GM23338 (cell line): Measurements from ENCODE around the gene PTPRC. TPM values are rescaled to one million over a fixed set of nuclear protein-coding genes. Genes with fewer than 3 reads are reported as not detected.

Source experiments
- ATAC-seq: fragments of 200-7000 bp; cut with Tn5 transposase; 3 replicates; pipeline ENCODE4 v1.9.1; 2020
- DNase-seq: peaks from one replicate; pipeline ENCODE4 v3.0.0-alpha.2; 2015; ENCODE audit warnings: low spot score
- H2AFZ ChIP-seq: fragments of 200-600 bp; sonication (generic); 2 replicates; pipeline ENCODE4 v1.8.0; 2016; ENCODE audit warnings: antibody characterized with exemption, mild to moderate bottlenecking, moderate library complexity
- H3F3A ChIP-seq: fragments of 200-600 bp; sonication (generic); replicated peaks from 2 replicates; pipeline ENCODE4 v1.8.0; 2017; ENCODE audit warnings: antibody characterized with exemption, mixed run types, low read depth
- H3K27ac ChIP-seq: fragments of 200-600 bp; sonication (generic); 2 replicates; pipeline ENCODE4 v1.6.1; 2016; ENCODE audit warnings: low read depth
- H3K27me3 ChIP-seq: fragments of 200-600 bp; sonication (generic); 2 replicates; pipeline ENCODE4 v1.8.0; 2016; ENCODE audit warnings: mild to moderate bottlenecking, mixed run types, moderate library complexity; ENCODE audit not compliant: insufficient read depth
- H3K36me3 ChIP-seq: fragments of 200-600 bp; sonication (generic); 2 replicates; pipeline ENCODE4 v1.8.0; 2016; ENCODE audit warnings: mild to moderate bottlenecking; ENCODE audit not compliant: insufficient read depth
- H3K4me1 ChIP-seq: fragments of 200-600 bp; sonication (generic); 2 replicates; pipeline ENCODE4 v1.8.0; 2016; ENCODE audit warnings: mild to moderate bottlenecking, moderate library complexity; ENCODE audit not compliant: insufficient read depth
- H3K4me2 ChIP-seq: fragments of 200-600 bp; sonication (generic); 2 replicates; pipeline ENCODE4 v1.7.1; 2017; ENCODE audit warnings: mixed run types
- H3K4me3 ChIP-seq: fragments of 200-600 bp; sonication (generic); 2 replicates; pipeline ENCODE4 v1.6.1; 2016; ENCODE audit warnings: mixed run types
- H3K79me2 ChIP-seq: fragments of 200-600 bp; sonication (generic); replicated peaks from 2 replicates; pipeline ENCODE4 v1.8.0; 2017; ENCODE audit warnings: mild to moderate bottlenecking; ENCODE audit not compliant: insufficient read depth
- H3K9me2 ChIP-seq: fragments of 200-600 bp; sonication (generic); 2 replicates; pipeline ENCODE4 v1.8.0; 2017; ENCODE audit not compliant: insufficient read depth
- H4K20me1 ChIP-seq: fragments of 200-600 bp; sonication (generic); replicated peaks from 2 replicates; pipeline ENCODE4 v1.8.0; 2017; ENCODE audit warnings: mild to moderate bottlenecking; ENCODE audit not compliant: insufficient read depth
- H3K27ac Mint-ChIP-seq: 2 replicates; pipeline ENCODE4 v1.8.0; 2020; ENCODE audit warnings: inconsistent platforms, mild to moderate bottlenecking, moderate library complexity, mixed read lengths
- H3K27me3 Mint-ChIP-seq: 3 replicates; pipeline ENCODE4 v1.8.0; 2022; ENCODE audit warnings: low read depth, mild to moderate bottlenecking, moderate library complexity, mixed read lengths, inconsistent platforms; ENCODE audit not compliant: insufficient read depth, poor library complexity
- H3K36me3 Mint-ChIP-seq: 3 replicates; pipeline ENCODE4 v1.8.0; 2021; ENCODE audit warnings: low read depth, mild to moderate bottlenecking, inconsistent platforms, moderate library complexity, mixed read lengths
- H3K4me1 Mint-ChIP-seq: 3 replicates; pipeline ENCODE4 v1.8.0; 2020; ENCODE audit warnings: mild to moderate bottlenecking, inconsistent platforms, mixed read lengths
- H3K4me3 Mint-ChIP-seq: 3 replicates; pipeline ENCODE4 v1.8.0; 2021; ENCODE audit warnings: moderate library complexity, mild to moderate bottlenecking, inconsistent platforms, mixed read lengths
- H3K9me3 Mint-ChIP-seq: 3 replicates; pipeline ENCODE4 v1.8.0; 2020; ENCODE audit warnings: moderate library complexity, mild to moderate bottlenecking, inconsistent platforms, mixed read lengths
- CREB1 ChIP-seq: fragments of 250-450 bp; sonication (Bioruptor Pico); IDR thresholded peaks from 2 replicates; pipeline ENCODE4 v1.5.0; 2020; ENCODE audit warnings: low read depth, mild to moderate bottlenecking, moderate library complexity
- CTCF ChIP-seq, 2 experiments: fragments of 200-600 bp in 1 of 2; sonication (generic) in 1 of 2; conservative IDR thresholded peaks; 2 replicates each; pipeline versions ENCODE4 v1.5.1 to v1.6.1; 2016 to 2017; ENCODE audit warnings: antibody characterized with exemption in 2 of 2, low read depth in 2 of 2, mild to moderate bottlenecking in 2 of 2, moderate library complexity in 1 of 2
- EZH2 ChIP-seq: fragments of 200-600 bp; sonication (generic); IDR thresholded peaks from one replicate; pipeline ENCODE4 v1.8.0; 2017; ENCODE audit warnings: antibody characterized with exemption, mild to moderate bottlenecking, low read depth; ENCODE audit not compliant: unreplicated experiment
- EZH2phosphoT487 ChIP-seq: fragments of 200-600 bp; sonication (generic); IDR thresholded peaks from one replicate; pipeline ENCODE4 v1.8.1; 2018; ENCODE audit warnings: antibody characterized with exemption; ENCODE audit not compliant: unreplicated experiment
- NANOG ChIP-seq: IDR thresholded peaks from 2 replicates; pipeline ENCODE4 v1.6.1; 2016; ENCODE audit warnings: antibody characterized with exemption, borderline replicate concordance
- POLR2AphosphoS5 ChIP-seq: IDR thresholded peaks from 2 replicates; pipeline ENCODE4 v1.6.1; 2016; ENCODE audit warnings: antibody characterized with exemption, low read depth
- REST ChIP-seq: IDR thresholded peaks from one replicate; pipeline ENCODE4 v1.6.1; 2018; ENCODE audit warnings: antibody characterized with exemption; ENCODE audit not compliant: unreplicated experiment
- STAT1 ChIP-seq: IDR thresholded peaks from one replicate; pipeline ENCODE4 v1.6.1; 2016; ENCODE audit warnings: antibody characterized with exemption; ENCODE audit not compliant: unreplicated experiment
- ZNF114 ChIP-seq: fragments of 250-450 bp; sonication (Bioruptor Pico); IDR thresholded peaks from 2 replicates; pipeline ENCODE4 v1.5.0; 2020; ENCODE audit warnings: mild to moderate bottlenecking, moderate library complexity
- ZNF331 ChIP-seq: fragments of 250-450 bp; sonication (Bioruptor Pico); IDR thresholded peaks from 2 replicates; pipeline ENCODE4 v1.5.0; 2020; ENCODE audit warnings: low read depth, mild to moderate bottlenecking, moderate library complexity
- polyA plus RNA-seq: library from polyadenylated mRNA; unstranded; fragments of >200 nt; fragmentation: Nextera tagmentation; extraction: Ambion mirVana; gene quantifications from 2 replicates; pipeline ENCODE4 v1.2.1, GENCODE V29; 2016
- total RNA-seq: library from RNA; depleted of rRNA; stranded (reverse); fragments of >200 nt; shearing (Covaris generic); gene quantifications from 2 replicates; pipeline ENCODE4 v1.2.3, GENCODE V29; 2014
- TF ChIP-seq, protein P1 (sequence below): IDR thresholded peaks from 2 replicates; pipeline ENCODE4 v1.6.1; 2016; ENCODE audit warnings: antibody characterized with exemption
- TF ChIP-seq, protein P2 (sequence below): fragments of 250-450 bp; sonication (Bioruptor Pico); IDR thresholded peaks from 2 replicates; pipeline ENCODE4 v1.5.0; 2020; ENCODE audit warnings: mild to moderate bottlenecking, moderate library complexity

PTPRC gene
- total and polyA plus RNA-seq, 2 experiments from 2014 or later = 0.10 to 0.52 TPM

GRCh38 chr1:198630863-198631262, 8.0 kb upstream of the PTPRC start:
- no peaks in the 10 kb centered on the region for H3K79me2 ChIP-seq
- DNase-seq = no peak
- H3K27ac ChIP-seq = no peak overlapping the region
- H3K27me3 Mint-ChIP-seq = peaks cover 4% of the 10 kb centered on the region
- no peak for ATAC-seq
- H3F3A ChIP-seq = no peaks in the 10 kb centered on the region
- no peak overlapping the region for H3K4me2 ChIP-seq
- H3K4me3 Mint-ChIP-seq = no peak overlapping the region
- no peaks in the 10 kb centered on the region for H3K9me3 Mint-ChIP-seq
- H3K36me3 ChIP-seq = no peaks in the 10 kb centered on the region
- no peak overlapping the region for H3K27ac Mint-ChIP-seq
- H4K20me1 ChIP-seq = no peaks in the 10 kb centered on the region
- TF ChIP-seq, protein P1, sequence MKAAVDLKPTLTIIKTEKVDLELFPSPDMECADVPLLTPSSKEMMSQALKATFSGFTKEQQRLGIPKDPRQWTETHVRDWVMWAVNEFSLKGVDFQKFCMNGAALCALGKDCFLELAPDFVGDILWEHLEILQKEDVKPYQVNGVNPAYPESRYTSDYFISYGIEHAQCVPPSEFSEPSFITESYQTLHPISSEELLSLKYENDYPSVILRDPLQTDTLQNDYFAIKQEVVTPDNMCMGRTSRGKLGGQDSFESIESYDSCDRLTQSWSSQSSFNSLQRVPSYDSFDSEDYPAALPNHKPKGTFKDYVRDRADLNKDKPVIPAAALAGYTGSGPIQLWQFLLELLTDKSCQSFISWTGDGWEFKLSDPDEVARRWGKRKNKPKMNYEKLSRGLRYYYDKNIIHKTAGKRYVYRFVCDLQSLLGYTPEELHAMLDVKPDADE = no peak
- TF ChIP-seq ZNF114 (CRISPR knock-in tag) (no peak), REST (no peak), EZH2 (no peak), ZNF331 (CRISPR knock-in tag) (no peak), EZH2phosphoT487 (no peak), CREB1 (CRISPR knock-in tag) (no peak), STAT1 (no peak), POLR2AphosphoS5 (no peak), CTCF (conservative IDR thresholded peaks at IDR 0.05; ENCODE audit: low read depth in 2 of 2) (no peak), NANOG (no peak)
- TF ChIP-seq, protein P2, sequence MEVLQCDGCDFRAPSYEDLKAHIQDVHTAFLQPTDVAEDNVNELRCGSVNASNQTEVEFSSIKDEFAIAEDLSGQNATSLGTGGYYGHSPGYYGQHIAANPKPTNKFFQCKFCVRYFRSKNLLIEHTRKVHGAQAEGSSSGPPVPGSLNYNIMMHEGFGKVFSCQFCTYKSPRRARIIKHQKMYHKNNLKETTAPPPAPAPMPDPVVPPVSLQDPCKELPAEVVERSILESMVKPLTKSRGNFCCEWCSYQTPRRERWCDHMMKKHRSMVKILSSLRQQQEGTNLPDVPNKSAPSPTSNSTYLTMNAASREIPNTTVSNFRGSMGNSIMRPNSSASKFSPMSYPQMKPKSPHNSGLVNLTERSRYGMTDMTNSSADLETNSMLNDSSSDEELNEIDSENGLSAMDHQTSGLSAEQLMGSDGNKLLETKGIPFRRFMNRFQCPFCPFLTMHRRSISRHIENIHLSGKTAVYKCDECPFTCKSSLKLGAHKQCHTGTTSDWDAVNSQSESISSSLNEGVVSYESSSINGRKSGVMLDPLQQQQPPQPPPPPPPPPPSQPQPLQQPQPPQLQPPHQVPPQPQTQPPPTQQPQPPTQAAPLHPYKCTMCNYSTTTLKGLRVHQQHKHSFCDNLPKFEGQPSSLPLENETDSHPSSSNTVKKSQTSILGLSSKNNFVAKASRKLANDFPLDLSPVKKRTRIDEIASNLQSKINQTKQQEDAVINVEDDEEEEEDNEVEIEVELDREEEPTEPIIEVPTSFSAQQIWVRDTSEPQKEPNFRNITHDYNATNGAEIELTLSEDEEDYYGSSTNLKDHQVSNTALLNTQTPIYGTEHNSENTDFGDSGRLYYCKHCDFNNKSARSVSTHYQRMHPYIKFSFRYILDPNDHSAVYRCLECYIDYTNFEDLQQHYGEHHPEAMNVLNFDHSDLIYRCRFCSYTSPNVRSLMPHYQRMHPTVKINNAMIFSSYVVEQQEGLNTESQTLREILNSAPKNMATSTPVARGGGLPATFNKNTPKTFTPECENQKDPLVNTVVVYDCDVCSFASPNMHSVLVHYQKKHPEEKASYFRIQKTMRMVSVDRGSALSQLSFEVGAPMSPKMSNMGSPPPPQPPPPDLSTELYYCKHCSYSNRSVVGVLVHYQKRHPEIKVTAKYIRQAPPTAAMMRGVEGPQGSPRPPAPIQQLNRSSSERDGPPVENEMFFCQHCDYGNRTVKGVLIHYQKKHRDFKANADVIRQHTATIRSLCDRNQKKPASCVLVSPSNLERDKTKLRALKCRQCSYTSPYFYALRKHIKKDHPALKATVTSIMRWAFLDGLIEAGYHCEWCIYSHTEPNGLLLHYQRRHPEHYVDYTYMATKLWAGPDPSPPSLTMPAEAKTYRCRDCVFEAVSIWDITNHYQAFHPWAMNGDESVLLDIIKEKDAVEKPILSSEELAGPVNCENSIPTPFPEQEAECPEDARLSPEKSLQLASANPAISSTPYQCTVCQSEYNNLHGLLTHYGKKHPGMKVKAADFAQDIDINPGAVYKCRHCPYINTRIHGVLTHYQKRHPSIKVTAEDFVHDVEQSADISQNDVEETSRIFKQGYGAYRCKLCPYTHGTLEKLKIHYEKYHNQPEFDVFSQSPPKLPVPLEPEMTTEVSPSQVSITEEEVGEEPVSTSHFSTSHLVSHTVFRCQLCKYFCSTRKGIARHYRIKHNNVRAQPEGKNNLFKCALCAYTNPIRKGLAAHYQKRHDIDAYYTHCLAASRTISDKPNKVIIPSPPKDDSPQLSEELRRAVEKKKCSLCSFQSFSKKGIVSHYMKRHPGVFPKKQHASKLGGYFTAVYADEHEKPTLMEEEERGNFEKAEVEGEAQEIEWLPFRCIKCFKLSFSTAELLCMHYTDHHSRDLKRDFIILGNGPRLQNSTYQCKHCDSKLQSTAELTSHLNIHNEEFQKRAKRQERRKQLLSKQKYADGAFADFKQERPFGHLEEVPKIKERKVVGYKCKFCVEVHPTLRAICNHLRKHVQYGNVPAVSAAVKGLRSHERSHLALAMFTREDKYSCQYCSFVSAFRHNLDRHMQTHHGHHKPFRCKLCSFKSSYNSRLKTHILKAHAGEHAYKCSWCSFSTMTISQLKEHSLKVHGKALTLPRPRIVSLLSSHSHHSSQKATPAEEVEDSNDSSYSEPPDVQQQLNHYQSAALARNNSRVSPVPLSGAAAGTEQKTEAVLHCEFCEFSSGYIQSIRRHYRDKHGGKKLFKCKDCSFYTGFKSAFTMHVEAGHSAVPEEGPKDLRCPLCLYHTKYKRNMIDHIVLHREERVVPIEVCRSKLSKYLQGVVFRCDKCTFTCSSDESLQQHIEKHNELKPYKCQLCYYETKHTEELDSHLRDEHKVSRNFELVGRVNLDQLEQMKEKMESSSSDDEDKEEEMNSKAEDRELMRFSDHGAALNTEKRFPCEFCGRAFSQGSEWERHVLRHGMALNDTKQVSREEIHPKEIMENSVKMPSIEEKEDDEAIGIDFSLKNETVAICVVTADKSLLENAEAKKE = no peak
- H3K4me1 ChIP-seq = no peaks in the 10 kb centered on the region
- H2AFZ ChIP-seq = no peak overlapping the region
- 0 out of 2 replicates have a peak, but pooled peaks cover 3% of the 10 kb centered on the region for H3K9me2 ChIP-seq
- H3K36me3 Mint-ChIP-seq = no peaks in the 10 kb centered on the region
- no peaks in the 10 kb centered on the region for H3K4me1 Mint-ChIP-seq
- H3K4me3 ChIP-seq = no peak overlapping the region
- no peaks in the 10 kb centered on the region for H3K27me3 ChIP-seq
